ENCODE results near the gene NINJ2.

DNA sequence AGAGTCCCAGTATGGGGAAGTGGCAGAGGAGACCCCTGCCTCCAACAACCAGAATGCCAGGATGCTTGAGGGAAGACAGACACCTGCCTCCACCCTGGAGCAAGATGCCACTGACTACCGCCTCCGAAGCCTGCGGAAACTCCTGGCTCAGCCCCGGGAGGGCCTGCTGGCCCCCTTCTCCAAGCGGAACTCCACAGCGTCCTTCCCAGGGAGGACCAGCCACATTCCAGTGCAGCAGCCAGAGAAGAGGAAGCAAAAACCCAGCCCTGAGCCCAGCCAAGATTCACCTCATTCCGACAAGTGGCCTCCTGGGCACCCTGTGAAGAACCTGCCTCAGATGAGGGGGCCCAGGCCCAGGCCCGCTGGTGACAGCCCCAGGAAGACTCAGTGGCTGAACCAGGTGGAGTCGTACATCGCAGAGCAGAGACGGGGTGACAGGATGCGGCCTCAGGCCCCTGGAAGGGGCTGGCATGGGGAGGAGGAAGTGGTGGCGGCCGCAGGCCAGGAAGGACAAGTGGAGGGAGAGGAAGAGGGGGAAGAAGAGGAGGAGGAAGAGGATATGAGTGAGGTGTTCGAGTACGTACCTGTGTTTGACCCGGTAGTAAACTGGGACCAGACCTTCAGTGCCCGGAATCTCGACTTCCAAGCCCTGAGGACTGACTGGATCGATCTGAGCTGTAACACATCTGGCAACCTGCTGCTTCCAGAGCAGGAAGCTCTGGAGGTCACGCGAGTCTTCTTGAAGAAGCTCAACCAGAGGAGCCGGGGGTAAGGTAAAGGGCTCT lies 109.8 kb downstream of the NINJ2 start:
- TF ChIP-seq HDAC2 (IDR thresholded peaks at IDR 0.05): no peak
- TF ChIP-seq MAX (IDR thresholded peaks at IDR 0.05; ENCODE audit: low read depth, low read length): no peak
- TF ChIP-seq CTCF (IDR thresholded peaks at IDR 0.05 in 2 of 3, conservative IDR thresholded peaks at IDR 0.05 in 1 of 3; ENCODE audit: control insufficient read depth in 2 of 3, extremely low read depth in 1 of 3, insufficient read depth in 1 of 3, low read depth in 3 of 3, low read length in 3 of 3): no peak

All from GM12878 (cell line).